Tibial nerve (tissue), 3 donors: ENCODE data around the gene PDZD4.

Source experiments
- CTCF ChIP-seq, 5 experiments: fragments of 200-600 bp in 3 of 5; fragments of 450-650 bp in 2 of 5; sonication (generic) in 3 of 5; IDR thresholded peaks; one replicate each; pipeline ENCODE4 v1.5.1; 2016 to 2019; ENCODE audit warnings: antibody characterized with exemption in 5 of 5, mild to moderate bottlenecking in 3 of 5, moderate library complexity in 2 of 5
- POLR2A ChIP-seq, 2 donors: fragments of 450-650 bp; IDR thresholded peaks; one replicate each; pipeline ENCODE4 v1.6.1; 2017; ENCODE audit warnings: antibody characterized with exemption in 2 of 2, mild to moderate bottlenecking in 2 of 2, moderate library complexity in 2 of 2

DNA sequence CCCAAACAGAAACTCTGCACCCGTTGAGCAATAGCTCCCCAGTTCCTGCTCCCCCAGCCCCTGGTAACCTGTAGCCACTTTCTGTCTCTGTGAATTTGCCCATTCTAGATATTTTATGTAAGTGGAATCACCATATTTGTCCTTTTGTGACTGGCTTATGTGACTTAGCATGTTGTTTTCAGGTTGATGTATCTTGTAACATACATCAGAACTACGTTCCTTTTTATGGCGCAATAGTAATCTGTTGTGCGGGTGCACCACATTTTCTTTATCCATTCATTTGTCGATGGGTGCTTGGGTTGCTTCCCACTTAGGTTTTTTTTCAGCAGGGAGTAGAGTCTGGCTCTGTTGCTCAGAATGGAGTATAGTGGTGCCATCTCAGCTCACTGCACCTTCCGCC, 6.6 kb upstream of the PDZD4 start:
- TF ChIP-seq POLR2A (IDR thresholded peaks at IDR 0.05) (no peak), CTCF (IDR thresholded peaks at IDR 0.05) (no peak)
